CD4-positive, alpha-beta T cell (primary cell): ENCODE data around the gene INO80E. TPM values are rescaled to one million over a fixed set of nuclear protein-coding genes. Genes with fewer than 3 reads are reported as not detected.

Source experiments
- ATAC-seq: fragments of 200-7000 bp; cut with Tn5 transposase; one replicate; pipeline ENCODE4 v1.10.0; 2022; ENCODE audit warnings: mild to moderate bottlenecking; ENCODE audit not compliant: poor library complexity
- CTCF ChIA-PET: fragments of 350-600 bp; sonication (Branson Sonifier 250); formaldehyde crosslinking; loops from one replicate; lab custom pipeline; 2021; ENCODE audit warnings: antibody characterized with exemption, inconsistent platforms; lab: Charles Lee
- POLR2A ChIA-PET: fragments of 350-600 bp; sonication (Branson Sonifier 250); formaldehyde crosslinking; loops from one replicate; lab custom pipeline; 2021; ENCODE audit warnings: antibody characterized with exemption, inconsistent platforms; lab: Charles Lee
- DNase-seq, 14 experiments: peaks; one replicate each; pipeline ENCODE4 v3.0.0-alpha.2; 2013 to 2020; ENCODE audit warnings: mixed read lengths in 2 of 14
- H3K27ac ChIP-seq, 2 donors: one replicate each; pipeline versions ENCODE4 v1.5.1 to v1.7.0; 2013; ENCODE audit warnings: low read length in 2 of 2, low read depth in 1 of 2, mild to moderate bottlenecking in 1 of 2
- H3K27me3 ChIP-seq, 2 experiments: 1 replicate in 1 of 2; 2 replicates in 1 of 2; pipeline versions ENCODE4 v1.6.1 to v1.7.0; 2013; ENCODE audit warnings: low read length in 2 of 2, control low read depth in 1 of 2, mild to moderate bottlenecking in 1 of 2, moderate library complexity in 1 of 2; ENCODE audit not compliant: insufficient read depth in 2 of 2, control insufficient read depth in 1 of 2
- H3K36me3 ChIP-seq: one replicate; pipeline ENCODE4 v1.6.1; 2013; ENCODE audit warnings: low read length, control low read depth; ENCODE audit not compliant: insufficient read depth
- H3K4me1 ChIP-seq: one replicate; pipeline ENCODE4 v1.6.1; 2013; ENCODE audit warnings: low read length, control low read depth; ENCODE audit not compliant: insufficient read depth
- H3K4me3 ChIP-seq: one replicate; pipeline ENCODE4 v1.5.1; 2013; ENCODE audit warnings: mild to moderate bottlenecking, low read length, moderate library complexity
- H3K9me3 ChIP-seq, 2 experiments: 1 replicate in 1 of 2; 2 replicates in 1 of 2; pipeline versions ENCODE4 v1.6.1 to v1.7.0; 2013; ENCODE audit warnings: low read length in 2 of 2, mild to moderate bottlenecking in 2 of 2, control low read depth in 1 of 2, moderate library complexity in 1 of 2; ENCODE audit not compliant: control insufficient read depth in 1 of 2, insufficient read depth in 1 of 2
- H3K27ac Mint-ChIP-seq: one replicate; pipeline ENCODE4 v1.8.0; 2020; ENCODE audit warnings: mixed read lengths
- H3K27me3 Mint-ChIP-seq: one replicate; pipeline ENCODE4 v1.8.0; 2021; ENCODE audit warnings: mixed read lengths
- H3K36me3 Mint-ChIP-seq: one replicate; pipeline ENCODE4 v1.8.0; 2021; ENCODE audit warnings: low read depth, mixed read lengths
- H3K4me1 Mint-ChIP-seq: one replicate; pipeline ENCODE4 v1.8.0; 2021; ENCODE audit warnings: low read depth, mixed read lengths
- H3K4me3 Mint-ChIP-seq: one replicate; pipeline ENCODE4 v1.8.0; 2020; ENCODE audit warnings: mild to moderate bottlenecking, mixed read lengths
- H3K9me3 Mint-ChIP-seq: one replicate; pipeline ENCODE4 v1.8.0; 2020; ENCODE audit warnings: mixed read lengths
- CTCF ChIP-seq: fragments of 200-600 bp; IDR thresholded peaks from one replicate; pipeline ENCODE4 v1.8.0; 2022; ENCODE audit warnings: antibody characterized with exemption, mild to moderate bottlenecking
- intact Hi-C, 2 experiments: fragments of 100-400 bp; cut with DNase I in 1 of 2; cut with micrococcal nuclease in 1 of 2; formaldehyde crosslinking; loops; one replicate each; pipeline versions ENCODE4 v1.15.1 to v1.9.0; 2023 to 2025; cut with DNase I, micrococcal nuclease
- total RNA-seq, 174 experiments: library from RNA in 2 of 174; stranded (reverse) in 2 of 174; gene quantifications; one replicate each; pipeline ENCODE4 v1.2.3 and lab custom pipeline; 2021 to 2026

The INO80E gene
- total RNA-seq, 2 experiments from 2014 or later = 54.6 to 57.6 TPM

GRCh38 chr16:29982560-29983419 is 13.3 kb upstream of the INO80E start:
- intact Hi-C loops = no loop called here
- no peak overlapping the region for H3K27ac Mint-ChIP-seq
- H3K4me1 Mint-ChIP-seq = peaks cover under 1% of the 10 kb centered on the region

GRCh38 chr16:29983420-29984136 is 12.5 kb upstream of the INO80E start:
- Mint-ChIP-seq H3K27ac (no peak overlapping the region), H3K4me1 (no peaks in the 10 kb centered on the region), H3K27me3 (no peaks in the 10 kb centered on the region), H3K36me3 (peaks cover 91% of the 10 kb centered on the region), H3K4me3 (no peak overlapping the region), H3K9me3 (no peaks in the 10 kb centered on the region)
- intact Hi-C loops = no loop called here
- no peak for ATAC-seq
- no peaks in the 10 kb centered on the region for H3K9me3 ChIP-seq
- no peak overlapping the region for H3K27ac ChIP-seq
- peaks cover 91% of the 10 kb centered on the region for H3K36me3 ChIP-seq
- CTCF ChIA-PET = no interaction called here
- no peaks in the 10 kb centered on the region for H3K27me3 ChIP-seq
- no peak for DNase-seq
- H3K4me3 ChIP-seq = no peak overlapping the region
- POLR2A ChIA-PET = interaction anchor here (0.7 kb wide), 1 partner anchor 13 kb away, joined by 3 read pairs; no protein-coding TSS in a partner anchor
- no peak for TF ChIP-seq CTCF
- H3K4me1 ChIP-seq = no peaks in the 10 kb centered on the region

More at GRCh38 chr16:29982560-29983419, 13.3 kb upstream of the INO80E start:
- TF ChIP-seq CTCF = no peak
- Histone ChIP-seq H3K4me3 (no peak overlapping the region), H3K27me3 (no peaks in the 10 kb centered on the region), H3K36me3 (peaks cover 94% of the 10 kb centered on the region), H3K4me1 (no peaks in the 10 kb centered on the region), H3K27ac (no peak overlapping the region), H3K9me3 (no peaks in the 10 kb centered on the region)
- Mint-ChIP-seq H3K4me3 (no peak overlapping the region), H3K9me3 (no peaks in the 10 kb centered on the region), H3K36me3 (peaks cover 91% of the 10 kb centered on the region), H3K27me3 (no peaks in the 10 kb centered on the region)
- DNase-seq (no peak), ATAC-seq (no peak)
- ChIA-PET POLR2A (interaction anchor here (0.7 kb wide), 1 partner anchor 14 kb away, joined by 3 read pairs; no protein-coding TSS in a partner anchor), CTCF (no interaction called here)

GRCh38 chr16:29984137-29984763 is 11.8 kb upstream of the INO80E start:
- no peak for DNase-seq
- ChIA-PET POLR2A (no interaction called here), CTCF (no interaction called here)
- no peak overlapping the region for H3K4me3 Mint-ChIP-seq
- Histone ChIP-seq H3K9me3 (no peaks in the 10 kb centered on the region), H3K4me3 (no peak overlapping the region), H3K36me3 (peaks cover 89% of the 10 kb centered on the region), H3K4me1 (no peaks in the 10 kb centered on the region), H3K27ac (no peak overlapping the region), H3K27me3 (no peaks in the 10 kb centered on the region)
- no peak for TF ChIP-seq CTCF
- peaks cover 91% of the 10 kb centered on the region for H3K36me3 Mint-ChIP-seq
- no peaks in the 10 kb centered on the region for H3K9me3 Mint-ChIP-seq
- intact Hi-C loops = no loop called here
- no peak overlapping the region for H3K27ac Mint-ChIP-seq
- no peak for ATAC-seq
- no peaks in the 10 kb centered on the region for H3K4me1 Mint-ChIP-seq
- no peaks in the 10 kb centered on the region for H3K27me3 Mint-ChIP-seq
